HG03039 (cell line): Measurements from ENCODE around the gene AHSP.
A peak's percentile ranks its signal among the peaks of the same experiment; 100 is the strongest.
"Not testable (repeated sequence)": the region's sequence is repeated elsewhere in the genome, so short reads cannot be mapped to it uniquely, and the experiment has no call there.

Source experiments
- ATAC-seq: cut with Tn5 transposase; IDR thresholded peaks from one replicate; pipeline ENCODE4 v1.9.1; 2021; ENCODE audit warnings: mild to moderate bottlenecking, moderate library complexity; ENCODE audit not compliant: unreplicated experiment

AHSP gene

DNA sequence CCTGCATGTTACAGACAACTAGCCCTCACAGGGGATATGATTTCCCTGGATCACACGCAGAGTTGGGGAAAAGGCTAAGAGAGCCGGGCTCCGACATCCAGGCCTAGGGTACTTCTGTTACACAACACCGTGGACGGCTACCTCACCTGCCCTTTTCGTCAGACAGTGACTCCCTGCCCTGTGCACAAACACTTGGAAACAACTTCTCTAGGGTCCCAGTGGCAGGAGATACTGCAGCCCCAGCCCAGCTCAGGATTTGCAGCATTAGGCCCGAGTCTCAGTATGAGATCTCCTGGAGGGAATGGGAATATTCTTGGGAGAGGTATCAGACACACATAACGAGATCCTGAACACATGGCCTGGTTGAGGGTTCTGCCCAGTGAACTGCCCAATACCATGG is 27.8 kb upstream of the AHSP start:
- ATAC-seq: no peak

- no peak for ATAC-seq
Observed at GRCh38 chr16:31501226-31501965, 26.3 kb upstream of the AHSP start.

DNA sequence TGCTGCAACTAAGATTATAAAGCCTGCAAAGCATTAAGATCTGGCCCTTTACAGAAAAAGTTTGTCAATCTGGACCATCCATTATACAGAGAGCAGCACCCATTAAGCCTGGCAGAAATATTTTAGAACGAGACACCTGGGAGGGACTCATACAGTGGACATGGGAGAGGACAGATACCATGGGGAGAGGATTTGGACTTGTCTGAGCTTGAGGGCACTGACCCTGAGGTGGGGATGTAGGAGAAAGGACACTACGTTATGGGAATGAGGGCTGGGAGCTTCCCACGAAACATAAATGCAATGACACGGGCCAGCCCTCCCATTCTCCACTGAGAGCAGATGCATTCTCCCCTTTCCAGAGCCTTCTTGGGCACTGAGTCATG is 25.7 kb upstream of the AHSP start:
- ATAC-seq: no peak

DNA sequence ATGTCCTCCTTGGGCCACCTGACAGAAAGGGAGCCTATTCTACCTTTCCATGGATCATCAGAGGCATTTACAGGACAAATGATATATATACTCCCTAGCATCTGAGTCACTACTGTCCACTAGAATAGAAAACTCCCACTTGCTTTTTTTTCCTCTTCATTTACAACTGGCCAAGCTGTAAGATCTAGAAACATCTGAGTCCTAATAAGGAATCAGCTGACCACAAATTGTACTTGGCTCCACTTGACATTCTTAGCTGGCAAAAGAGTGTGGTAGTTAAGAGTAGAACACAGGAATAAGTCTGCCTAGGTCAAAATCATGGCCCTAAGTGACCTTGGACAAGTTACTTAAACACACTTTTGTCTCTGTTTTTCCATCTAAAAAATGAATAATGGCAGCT is 24.7 kb upstream of the AHSP start:
- no peak for ATAC-seq

DNA sequence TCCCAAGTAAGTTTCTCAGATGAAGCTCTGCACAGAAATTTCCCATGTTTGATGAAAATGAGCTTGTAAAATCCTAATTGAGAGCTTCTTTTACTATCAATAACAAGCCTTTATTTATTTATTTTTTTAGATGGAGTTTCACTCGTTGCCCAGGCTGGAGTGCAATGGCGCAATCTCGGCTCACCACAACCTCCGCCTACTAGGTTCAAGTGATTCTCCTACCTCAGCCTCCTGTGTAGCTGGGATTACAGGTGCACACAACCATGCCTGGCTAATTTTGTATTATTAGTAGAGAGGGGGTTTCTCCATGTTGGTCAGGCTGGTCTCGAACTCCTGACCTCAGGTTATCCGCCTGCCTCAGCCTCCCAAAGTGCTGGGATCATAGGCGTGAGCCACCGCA is 24.1 kb upstream of the AHSP start:
- ATAC-seq: not testable (repeated sequence)

DNA sequence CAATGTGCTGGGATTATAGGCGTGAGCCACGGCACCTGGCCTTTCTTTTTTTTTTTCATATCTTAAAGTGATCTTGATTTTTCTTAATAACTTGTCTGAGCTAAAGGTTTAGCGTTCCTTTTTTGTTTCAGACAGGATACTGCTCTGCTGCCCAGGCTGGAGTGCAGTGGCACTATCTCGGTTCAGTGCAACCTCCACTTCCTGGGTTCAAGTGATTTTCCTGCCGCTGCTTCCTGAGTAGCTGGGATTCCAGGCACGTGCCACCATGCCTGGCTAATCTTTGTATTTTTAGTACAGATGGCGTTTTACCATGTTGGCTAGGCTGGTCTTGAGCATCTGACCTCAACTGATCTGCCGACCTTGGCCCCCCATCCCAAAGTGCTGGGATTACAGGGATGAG is 23.5 kb upstream of the AHSP start:
- no peak for ATAC-seq

- ATAC-seq: peak; percentile 45
Observed at GRCh38 chr16:31505483-31505882, 22.2 kb upstream of the AHSP start.

DNA sequence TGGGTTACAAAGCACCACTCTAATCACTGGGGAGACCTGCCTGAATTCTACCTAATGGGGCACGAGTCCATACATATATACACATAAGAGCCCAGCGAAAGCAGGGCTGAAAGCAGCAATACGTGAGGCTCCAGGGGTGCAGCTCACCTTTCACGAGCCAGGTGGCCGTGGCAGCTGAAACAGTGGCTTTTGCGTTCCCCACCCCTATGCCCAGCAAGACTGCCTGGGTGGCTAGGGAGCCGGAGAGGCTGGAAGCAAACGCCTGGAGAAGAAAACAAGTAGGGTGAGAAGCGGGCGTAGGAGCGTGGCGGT is 20.1 kb upstream of the AHSP start:
- ATAC-seq: no peak

DNA sequence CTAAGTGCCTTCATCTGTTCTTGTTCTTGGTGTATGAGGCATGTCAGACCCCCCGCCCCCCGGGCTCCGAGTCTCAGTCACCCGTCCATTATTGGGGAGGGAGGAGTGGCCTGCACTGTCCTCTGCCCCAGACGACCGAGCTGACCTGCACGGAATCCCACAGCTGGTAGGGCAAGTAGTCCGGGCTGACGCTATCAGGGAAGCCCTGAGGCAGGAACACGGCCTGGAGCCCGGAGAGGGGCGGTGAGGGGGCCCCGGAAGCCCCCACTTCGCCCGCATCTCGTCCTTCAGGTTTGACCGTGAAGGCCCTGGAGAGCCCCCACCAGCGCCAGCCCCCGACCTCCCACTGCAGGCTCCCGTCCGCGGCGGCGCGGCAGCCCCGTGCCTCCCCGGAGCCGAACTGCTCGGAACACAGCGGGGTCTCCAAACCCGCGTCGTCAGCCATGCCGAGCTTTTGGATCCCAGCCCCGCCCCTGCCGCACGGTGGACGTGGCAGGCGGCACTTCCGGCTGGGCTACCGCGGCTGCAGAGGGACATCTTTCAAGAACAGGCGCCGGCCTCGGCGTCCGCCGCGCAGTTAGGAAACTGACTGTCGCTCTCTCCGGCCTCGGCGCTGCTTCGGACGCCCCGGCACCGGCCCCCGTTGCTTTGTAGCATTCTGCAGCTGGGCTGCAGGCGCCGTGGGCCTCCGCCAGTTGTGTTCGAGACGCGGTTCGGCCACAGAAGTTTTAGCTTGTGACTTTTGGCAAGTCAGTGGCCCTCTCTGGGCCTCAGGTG is 19.6 kb upstream of the AHSP start, which contains the start of gene RUSF1:
TSS of gene RUSF1 (minus strand) at position 463 of the 777 bp plus-strand sequence. CDS start at position 445, 18 bp downstream.
- ATAC-seq: peak; percentile 88

DNA sequence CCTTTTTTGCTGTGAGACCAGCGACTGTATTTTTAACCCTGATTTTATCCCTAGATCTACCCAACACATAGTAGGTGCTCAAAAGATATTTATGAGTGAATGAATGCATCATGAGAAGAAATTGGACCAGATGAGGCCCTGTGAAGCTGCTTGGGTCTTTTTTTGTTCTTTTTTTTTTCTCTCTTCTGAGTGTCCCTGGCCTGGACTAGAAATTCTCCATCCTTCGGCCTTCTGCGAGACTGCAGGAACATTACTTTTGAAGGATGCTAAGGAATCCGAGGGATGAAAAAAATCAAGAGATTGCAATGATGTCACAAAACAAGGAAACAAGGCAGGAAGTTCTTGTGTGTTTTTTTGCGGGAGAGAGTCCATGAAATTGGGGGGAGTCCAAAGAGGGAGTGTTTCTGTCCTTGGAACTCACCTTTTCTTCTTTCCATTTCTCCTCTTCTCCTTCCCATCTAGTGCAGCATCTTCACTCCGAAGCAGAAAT is 18.9 kb upstream of the AHSP start:
- no peak for ATAC-seq

- no peak for ATAC-seq
Observed at GRCh38 chr16:31513126-31513525, 14.6 kb upstream of the AHSP start.

- no peak for ATAC-seq
Observed at GRCh38 chr16:31513884-31514283, 13.8 kb upstream of the AHSP start.

DNA sequence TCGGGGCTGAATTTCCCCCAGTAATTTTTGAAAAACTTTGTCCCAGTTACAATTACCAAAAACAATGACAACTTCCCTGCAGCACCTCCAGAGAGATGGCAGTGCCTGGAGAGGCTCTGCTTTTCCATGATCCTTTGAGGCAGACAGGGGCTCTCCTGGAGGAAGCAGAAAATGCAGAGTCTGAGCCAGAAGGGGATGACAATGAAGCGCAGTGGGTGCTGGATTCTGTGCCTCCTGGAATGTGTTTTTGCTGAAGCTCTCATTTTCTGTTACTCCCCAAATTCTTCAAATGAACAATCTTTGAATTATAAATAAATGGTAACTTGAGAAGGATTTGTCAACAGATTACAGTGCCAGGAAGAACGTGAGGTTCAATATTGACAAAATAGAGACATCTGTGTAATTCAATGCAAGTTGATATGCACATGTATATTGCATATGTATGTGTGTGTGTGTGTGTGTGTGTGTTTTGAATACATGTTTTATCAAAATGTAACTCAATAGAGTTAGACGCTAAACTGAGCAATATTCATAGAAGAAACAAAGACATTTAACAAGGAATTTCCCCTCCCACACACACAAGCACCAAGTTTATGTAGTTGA is 9.8 kb upstream of the AHSP start:
- ATAC-seq: no peak

DNA sequence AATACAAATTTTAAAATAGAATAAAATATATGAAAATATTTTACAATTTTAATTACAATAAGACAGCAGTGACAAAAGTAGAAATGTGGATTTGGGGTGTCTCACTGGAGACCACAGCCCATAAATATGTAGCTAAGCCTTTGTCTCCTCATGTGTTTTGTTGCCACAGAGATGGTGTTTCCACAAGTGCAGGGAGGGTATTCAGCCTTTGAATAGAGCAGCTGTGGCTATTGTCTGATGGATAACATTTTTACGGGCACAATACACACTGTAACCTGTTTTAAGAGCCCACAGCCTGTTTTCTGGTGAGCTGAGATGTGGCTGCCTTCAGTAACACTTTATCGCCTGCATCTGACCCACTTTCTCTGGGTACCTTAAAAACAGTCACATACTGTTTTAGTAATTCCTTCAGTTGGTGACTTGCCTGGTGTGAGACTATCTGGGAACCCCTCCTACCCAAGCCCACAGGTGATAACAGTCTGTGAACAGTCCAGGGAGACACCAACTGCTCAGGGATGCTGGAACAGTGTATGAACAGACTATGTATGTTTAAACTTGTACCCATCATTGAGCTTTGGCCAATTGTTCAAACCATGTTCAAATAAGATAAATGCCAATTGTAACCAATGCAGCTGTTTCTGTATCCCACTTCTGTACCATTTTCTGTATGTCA is 7.8 kb upstream of the AHSP start:
- ATAC-seq: no peak

DNA sequence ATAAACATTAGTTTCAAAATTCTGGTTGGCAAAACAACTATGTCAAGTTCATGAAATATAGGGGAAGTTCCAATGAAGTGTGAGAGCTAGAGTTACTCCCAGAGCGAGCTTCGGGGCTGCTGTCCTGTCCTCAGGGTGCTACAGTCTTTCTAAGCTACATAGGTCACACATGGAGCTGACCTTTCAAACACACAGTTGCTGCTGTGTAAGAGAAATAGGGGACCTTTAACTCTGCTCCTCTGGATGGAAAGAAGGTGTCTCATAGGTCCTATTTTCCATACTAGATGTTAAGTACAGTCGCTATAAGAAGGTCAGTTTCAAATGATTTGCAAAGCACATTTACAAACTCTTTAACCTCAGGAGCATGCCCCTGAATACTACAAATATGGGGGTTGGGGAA is 6.3 kb upstream of the AHSP start:
- ATAC-seq: no peak

DNA sequence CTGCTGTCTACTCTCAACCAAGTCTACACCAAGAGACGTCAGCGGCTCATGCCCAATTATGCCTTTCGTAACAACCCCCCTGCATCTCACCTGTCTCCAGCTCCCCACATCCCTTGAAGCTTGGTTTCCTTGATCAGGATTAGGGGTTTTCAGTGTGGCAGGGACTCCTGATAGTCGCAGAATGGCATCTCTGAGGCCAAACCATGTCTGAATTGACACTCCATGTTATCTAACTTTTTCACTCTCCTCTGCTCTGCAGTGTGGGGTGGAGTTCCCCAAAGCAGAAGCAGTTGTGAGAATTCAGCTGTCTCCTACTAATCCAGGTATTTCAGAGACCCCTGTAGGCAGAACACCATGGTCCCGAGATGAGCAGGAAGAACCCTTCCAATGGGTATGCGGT is 5.6 kb upstream of the AHSP start:
- ATAC-seq: no peak

GRCh38 chr16:31523768-31524167 is 3.9 kb upstream of the AHSP start:
- not testable (repeated sequence) for ATAC-seq

DNA sequence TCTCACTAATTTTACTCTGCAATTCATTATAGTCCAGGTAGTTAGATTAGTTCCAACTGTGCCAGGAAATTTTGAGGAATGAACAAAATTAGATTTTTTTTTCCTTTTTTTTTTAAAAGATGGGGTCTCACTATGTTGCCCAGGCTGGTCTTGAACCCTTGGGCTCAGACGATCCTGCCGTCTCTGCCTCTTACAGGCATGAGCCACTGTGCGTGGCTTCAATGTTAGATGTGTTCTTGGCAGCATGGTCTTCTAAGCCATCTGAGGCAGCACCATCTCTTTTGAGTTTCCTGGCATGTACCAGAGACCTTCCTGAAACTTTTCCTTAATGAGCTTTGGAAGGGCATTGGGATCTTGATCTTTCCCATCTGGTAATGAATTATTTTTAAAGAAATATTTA is 2.6 kb upstream of the AHSP start:
- no peak for ATAC-seq

- ATAC-seq: no peak
Observed at GRCh38 chr16:31528523-31529107, 915 bp downstream of the AHSP start.

GRCh38 chr16:31529108-31529936 is 1.6 kb downstream of the AHSP start:
- ATAC-seq: no peak
